Left forelimb (tissue), 1 donor: Measurements from ENCODE around the gene PRKAR1A.
"Not testable (repeated sequence)": the region's sequence is repeated elsewhere in the genome, so short reads cannot be mapped to it uniquely, and the experiment has no call there.

Experiments used
- DNase-seq: peaks from one replicate; pipeline ENCODE4 v3.0.0-alpha.2; 2018; ENCODE audit warnings: low spot score

The PRKAR1A gene

GRCh38 chr17:68512247-68512959 is at the start of gene PRKAR1A:
Gene PRKAR1A (plus strand): TSS chr17:68512430. CDS start chr17:68515400, 2,970 bp downstream.
- DNase-seq: peak; percentile 98

GRCh38 chr17:68463211-68464019 is 48.8 kb upstream of the PRKAR1A start:
- DNase-seq: no peak

GRCh38 chr17:68468334-68468733 is 43.9 kb upstream of the PRKAR1A start:
- DNase-seq: no peak

GRCh38 chr17:68468788-68469187 is 43.4 kb upstream of the PRKAR1A start:
- no peak for DNase-seq

- no peak for DNase-seq
Observed at GRCh38 chr17:68470961-68471360, 41.3 kb upstream of the PRKAR1A start.

GRCh38 chr17:68480885-68481284 is 31.3 kb upstream of the PRKAR1A start:
- DNase-seq: no peak

- no peak for DNase-seq
Observed at GRCh38 chr17:68482576-68483041, 29.6 kb upstream of the PRKAR1A start.

- DNase-seq: no peak
Observed at GRCh38 chr17:68484458-68484857, 27.8 kb upstream of the PRKAR1A start.

GRCh38 chr17:68489919-68490318 is 22.3 kb upstream of the PRKAR1A start:
- no peak for DNase-seq

GRCh38 chr17:68491381-68492231 is 20.6 kb upstream of the PRKAR1A start:
- no peak for DNase-seq

GRCh38 chr17:68492394-68493054 is 19.7 kb upstream of the PRKAR1A start:
- DNase-seq: not testable (repeated sequence)

- DNase-seq: no peak
Observed at GRCh38 chr17:68495081-68495480, 17.1 kb upstream of the PRKAR1A start.

- DNase-seq: no peak
Observed at GRCh38 chr17:68497885-68498319, 14.3 kb upstream of the PRKAR1A start.

- DNase-seq: no peak
Observed at GRCh38 chr17:68498479-68499326, 13.5 kb upstream of the PRKAR1A start.

- DNase-seq: no peak
Observed at GRCh38 chr17:68499587-68499986, 12.6 kb upstream of the PRKAR1A start.

- DNase-seq: no peak
Observed at GRCh38 chr17:68501074-68501473, 11.2 kb upstream of the PRKAR1A start.

GRCh38 chr17:68505951-68506350 is 6.3 kb upstream of the PRKAR1A start:
- DNase-seq: no peak

GRCh38 chr17:68507576-68507975 is 4.7 kb upstream of the PRKAR1A start:
- DNase-seq: no peak

GRCh38 chr17:68509141-68510057 is 2.8 kb upstream of the PRKAR1A start:
- DNase-seq: no peak

GRCh38 chr17:68511254-68511670 is 968 bp upstream of the PRKAR1A start:
- no peak for DNase-seq
